OCI-LY3 (cell line): ENCODE data around the gene ACYP2.

Experiments used
- H2AFZ ChIP-seq: fragments of 200-600, 300-600 bp; shearing (Covaris generic); 2 replicates; pipeline ENCODE4 v1.6.0; 2014; ENCODE audit warnings: antibody characterized with exemption, low read depth, low read length
- H3K27ac ChIP-seq: fragments of 200-600, 300-600 bp; sonication (generic); 2 replicates; pipeline ENCODE4 v1.5.1; 2014; ENCODE audit warnings: mild to moderate bottlenecking, low read length, moderate library complexity, mixed read lengths
- H3K27me3 ChIP-seq: fragments of 200-600, 300-600 bp; sonication (generic); 2 replicates; pipeline ENCODE4 v1.6.1; 2014; ENCODE audit warnings: low read depth, low read length, mixed read lengths
- H3K36me3 ChIP-seq: fragments of 200-600, 300-600 bp; sonication (generic); replicated peaks from 2 replicates; pipeline ENCODE3; 2014; ENCODE audit warnings: low read depth, low read length, mixed read lengths
- H3K4me1 ChIP-seq: fragments of 300-600, 200-600 bp; sonication (generic); 2 replicates; pipeline ENCODE4 v1.6.1; 2014; ENCODE audit warnings: low read length, mixed read lengths
- H3K4me2 ChIP-seq: fragments of 200-600, 300-600 bp; sonication (generic); 2 replicates; pipeline ENCODE4 v1.6.1; 2014; ENCODE audit warnings: low read length, mixed read lengths
- H3K4me3 ChIP-seq: fragments of 300-600, 200-600 bp; sonication (generic); 2 replicates; pipeline ENCODE4 v1.5.1; 2014; ENCODE audit warnings: antibody characterized with exemption, mild to moderate bottlenecking, low read length, moderate library complexity
- H3K79me2 ChIP-seq: fragments of 300-600, 200-600 bp; shearing (Covaris generic); 2 replicates; pipeline ENCODE4 v1.6.1; 2014; ENCODE audit warnings: mild to moderate bottlenecking, low read length, mixed read lengths
- H3K9ac ChIP-seq: fragments of 300-600, 200-600 bp; shearing (Covaris generic); 2 replicates; pipeline ENCODE4 v1.6.0; 2014; ENCODE audit warnings: mild to moderate bottlenecking, low read length, moderate library complexity
- H3K9me3 ChIP-seq: fragments of 200-600, 300-600 bp; shearing (Covaris generic); 2 replicates; pipeline ENCODE4 v1.6.1; 2014; ENCODE audit warnings: low read length, mixed read lengths; ENCODE audit not compliant: insufficient read depth
- H4K20me1 ChIP-seq: fragments of 200-600, 300-600 bp; sonication (generic); 2 replicates; pipeline ENCODE4 v1.6.1; 2016; ENCODE audit warnings: low read length, mixed read lengths; ENCODE audit not compliant: insufficient read depth
- CTCF ChIP-seq: fragments of 200-600, 300-600 bp; sonication (generic); IDR thresholded peaks from 2 replicates; pipeline ENCODE4 v1.5.1; 2014; ENCODE audit warnings: antibody characterized with exemption, low read length, low read depth
- EZH2phosphoT487 ChIP-seq: fragments of 200-600 bp; shearing (Covaris generic); IDR thresholded peaks from 2 replicates; pipeline ENCODE4 v1.6.1; 2018; ENCODE audit warnings: antibody characterized with exemption, mixed run types, low read depth

The ACYP2 gene

GRCh38 chr2:54149638-54150441, 34.4 kb downstream of the ACYP2 start:
- Histone ChIP-seq H3K9me3 (no peaks in the 10 kb centered on the region), H3K27me3 (no peaks in the 10 kb centered on the region), H3K36me3 (no peaks in the 10 kb centered on the region), H3K79me2 (no peaks in the 10 kb centered on the region), H3K4me1 (no peaks in the 10 kb centered on the region), H2AFZ (no peak overlapping the region), H3K4me2 (no peak overlapping the region), H3K4me3 (no peak overlapping the region), H4K20me1 (no peaks in the 10 kb centered on the region), H3K27ac (no peak overlapping the region), H3K9ac (no peak overlapping the region)
- TF ChIP-seq CTCF (no peak), EZH2phosphoT487 (no peak)

GRCh38 chr2:54158311-54158710, 42.9 kb downstream of the ACYP2 start:
- Histone ChIP-seq H3K36me3 (no peaks in the 10 kb centered on the region), H3K4me3 (no peak overlapping the region), H3K9ac (no peak overlapping the region), H3K9me3 (no peaks in the 10 kb centered on the region), H3K27ac (no peak overlapping the region), H3K27me3 (no peaks in the 10 kb centered on the region), H3K4me2 (no peak overlapping the region), H2AFZ (no peak overlapping the region), H3K4me1 (no peaks in the 10 kb centered on the region), H4K20me1 (no peaks in the 10 kb centered on the region), H3K79me2 (no peaks in the 10 kb centered on the region)
- TF ChIP-seq CTCF (no peak), EZH2phosphoT487 (no peak)

- H3K36me3 ChIP-seq = no peaks in the 10 kb centered on the region
- no peak for TF ChIP-seq EZH2phosphoT487
- TF ChIP-seq CTCF = no peak; the same call in 1 of the 2 replicates
- H3K9ac ChIP-seq = no peak overlapping the region
- no peak overlapping the region for H2AFZ ChIP-seq
- no peaks in the 10 kb centered on the region for H3K9me3 ChIP-seq
- H3K79me2 ChIP-seq = no peaks in the 10 kb centered on the region
- no peak overlapping the region for H3K27ac ChIP-seq
- no peaks in the 10 kb centered on the region for H3K4me1 ChIP-seq
- H3K27me3 ChIP-seq = no peaks in the 10 kb centered on the region
- no peaks in the 10 kb centered on the region for H4K20me1 ChIP-seq
- H3K4me2 ChIP-seq = no peak overlapping the region
- H3K4me3 ChIP-seq = no peak overlapping the region
Observed at GRCh38 chr2:54161660-54162424, 46.4 kb downstream of the ACYP2 start.

GRCh38 chr2:54164106-54164505, 48.7 kb downstream of the ACYP2 start:
- no peaks in the 10 kb centered on the region for H3K79me2 ChIP-seq
- no peak overlapping the region for H3K9ac ChIP-seq
- H3K36me3 ChIP-seq = no peaks in the 10 kb centered on the region
- no peak overlapping the region for H2AFZ ChIP-seq
- H3K27ac ChIP-seq = no peak overlapping the region
- no peaks in the 10 kb centered on the region for H3K4me1 ChIP-seq
- H4K20me1 ChIP-seq = no peaks in the 10 kb centered on the region
- H3K9me3 ChIP-seq = no peaks in the 10 kb centered on the region
- no peak overlapping the region for H3K4me3 ChIP-seq
- no peak overlapping the region for H3K4me2 ChIP-seq
- no peaks in the 10 kb centered on the region for H3K27me3 ChIP-seq
- TF ChIP-seq CTCF (no peak), EZH2phosphoT487 (no peak)
